Activated CD4-positive, CD25-positive, alpha-beta regulatory T cell (primary cell): ENCODE data around the gene CDKN2C.
"Not testable (repeated sequence)": the region's sequence is repeated elsewhere in the genome, so short reads cannot be mapped to it uniquely, and the experiment has no call there.

Experiments used
- DNase-seq, 4 experiments: peaks; one replicate each; lab custom pipeline; 2025; lab: John Stamatoyannopoulos, UW

Gene CDKN2C

GRCh38 chr1:50969611-50970508 is at the start of gene CDKN2C:
TSS of gene CDKN2C (plus strand) at chr1:50970245. CDS start at chr1:50970369, 124 bp downstream.
- peak in 1 of 4 experiments; percentile 12 for DNase-seq

- no peak for DNase-seq
These were observed 49.6 kb upstream of the CDKN2C start for GRCh38 chr1:50920409-50920808.

DNA sequence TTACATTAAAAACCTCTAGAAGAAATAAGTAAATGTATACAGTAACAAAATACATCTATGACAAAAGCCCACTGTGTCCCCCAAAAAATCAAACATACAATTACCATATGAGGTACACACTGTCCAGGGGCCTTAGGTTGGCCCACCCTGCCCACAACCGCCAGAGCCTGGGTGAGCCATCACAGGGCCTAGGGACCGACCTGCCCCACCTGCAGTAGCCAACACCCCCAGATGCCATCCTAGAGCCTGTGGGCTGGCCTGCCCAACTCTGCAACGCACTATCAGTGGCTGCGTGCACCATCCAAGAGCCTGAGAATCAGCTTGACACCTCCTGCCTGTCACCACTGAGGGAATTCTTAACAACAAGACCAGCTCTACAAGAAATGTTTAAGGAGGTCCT is 49.0 kb upstream of the CDKN2C start:
- no peak for DNase-seq

- DNase-seq, result no peak
These were observed 46.5 kb upstream of the CDKN2C start for GRCh38 chr1:50923564-50923963.

DNA sequence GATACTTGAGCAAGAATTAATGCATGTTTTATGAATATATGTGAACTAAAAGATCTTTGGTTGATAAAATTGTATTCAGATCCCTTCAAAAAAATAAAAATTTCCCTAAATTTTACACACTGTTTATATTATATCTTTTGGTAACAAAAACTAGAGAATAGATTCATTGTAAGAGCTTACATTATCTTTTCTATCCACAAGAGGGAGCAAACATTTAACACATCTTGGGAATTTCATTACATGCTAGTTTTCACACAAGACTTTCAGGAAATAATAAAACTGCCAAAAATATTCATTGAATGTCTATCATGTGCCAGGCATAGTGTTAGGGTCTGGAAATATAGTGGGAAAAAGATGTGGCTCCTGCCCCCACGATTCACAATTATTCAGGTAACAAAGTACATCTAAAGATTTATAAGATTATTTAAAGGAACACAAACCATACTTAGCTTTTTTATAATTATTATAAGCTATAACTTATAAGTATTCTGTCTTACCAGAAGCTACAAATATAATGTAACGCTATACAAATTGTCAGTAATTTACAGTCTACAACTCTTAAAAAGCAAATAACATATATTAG is 40.6 kb upstream of the CDKN2C start:
- no peak for DNase-seq

DNA sequence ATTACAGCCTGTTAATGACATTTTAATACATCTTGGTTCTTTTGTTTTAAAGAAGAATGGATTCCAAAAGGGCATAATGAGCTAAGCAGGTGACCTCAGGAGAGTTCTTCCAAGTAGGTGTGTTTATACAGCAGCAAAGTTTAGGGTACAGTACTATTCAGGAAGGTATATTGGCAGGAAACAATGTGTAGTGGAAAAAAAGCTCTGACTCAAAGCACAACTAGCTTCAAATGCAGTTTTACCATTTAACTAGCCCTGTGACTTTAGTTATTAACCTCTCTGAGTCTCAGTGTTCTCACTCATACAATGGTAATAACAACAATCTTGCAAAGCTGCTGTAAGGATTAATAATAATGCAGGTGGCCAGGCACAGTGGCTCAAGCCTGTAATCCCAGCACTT is 39.9 kb upstream of the CDKN2C start:
- no peak for DNase-seq

GRCh38 chr1:50930965-50931737 is 38.9 kb upstream of the CDKN2C start:
- DNase-seq, result no peak

DNA sequence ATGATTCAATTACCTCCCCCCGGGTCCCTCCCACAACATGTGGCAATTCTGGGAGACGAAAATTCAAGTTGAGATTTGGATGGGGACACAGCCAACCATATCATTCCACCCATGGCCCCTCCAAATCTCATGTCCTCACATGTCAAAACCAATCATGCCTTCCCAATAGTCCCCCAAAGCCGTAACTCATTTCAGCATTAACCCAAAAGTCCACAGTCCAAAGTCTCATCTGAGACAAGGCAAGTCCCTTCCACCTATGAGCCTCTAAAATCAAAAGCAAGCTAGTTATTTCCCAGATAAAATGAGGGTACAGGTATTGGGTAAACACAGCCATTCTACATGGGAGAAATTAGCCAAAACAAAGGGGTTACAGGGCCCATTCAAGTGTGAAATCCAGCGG is 38.0 kb upstream of the CDKN2C start:
- not testable (repeated sequence) for DNase-seq

DNA sequence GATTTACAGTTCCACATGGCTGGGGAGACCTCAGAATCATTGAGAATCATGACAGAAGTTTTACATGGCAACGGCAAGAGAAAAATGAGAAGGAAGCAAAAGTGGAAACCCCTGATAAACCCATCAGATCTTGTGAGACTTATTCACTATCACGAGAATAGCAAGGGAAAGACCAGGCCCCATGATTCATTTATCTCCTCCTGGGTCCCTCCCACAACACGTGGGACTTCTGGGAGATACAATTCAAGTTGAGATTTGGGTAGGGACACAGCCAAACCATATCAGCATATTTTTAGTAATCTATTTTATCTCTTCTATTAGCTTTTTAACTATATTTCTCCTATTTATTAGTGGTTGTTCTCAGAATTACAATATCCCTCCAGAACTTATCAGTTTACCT is 36.3 kb upstream of the CDKN2C start:
- DNase-seq, result not testable (repeated sequence)

GRCh38 chr1:50934838-50935237 is 35.2 kb upstream of the CDKN2C start:
- DNase-seq, result no peak

DNA sequence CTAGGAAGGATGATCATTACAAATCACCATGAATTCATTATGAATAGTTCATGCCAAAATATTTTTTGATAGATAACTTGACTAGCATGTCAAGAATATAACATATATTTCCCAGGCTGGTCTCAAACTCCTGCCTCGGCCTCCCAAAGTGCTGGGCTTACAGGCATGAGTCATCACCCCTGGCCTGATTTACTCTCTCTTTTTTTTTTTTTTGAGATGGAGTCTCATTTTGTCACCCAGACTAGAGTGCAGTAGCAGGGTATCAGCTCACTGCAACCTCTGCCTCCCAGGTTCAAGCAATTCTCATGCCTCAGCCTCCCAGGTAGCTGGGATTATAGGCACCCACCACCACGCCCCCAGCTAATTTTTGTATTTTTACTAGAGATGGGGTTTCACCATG is 34.8 kb upstream of the CDKN2C start:
- not testable (repeated sequence) for DNase-seq

GRCh38 chr1:50936321-50936720 is 33.7 kb upstream of the CDKN2C start:
- no peak for DNase-seq

- DNase-seq, result no peak
These were observed 29.8 kb upstream of the CDKN2C start for GRCh38 chr1:50940291-50940690.

DNA sequence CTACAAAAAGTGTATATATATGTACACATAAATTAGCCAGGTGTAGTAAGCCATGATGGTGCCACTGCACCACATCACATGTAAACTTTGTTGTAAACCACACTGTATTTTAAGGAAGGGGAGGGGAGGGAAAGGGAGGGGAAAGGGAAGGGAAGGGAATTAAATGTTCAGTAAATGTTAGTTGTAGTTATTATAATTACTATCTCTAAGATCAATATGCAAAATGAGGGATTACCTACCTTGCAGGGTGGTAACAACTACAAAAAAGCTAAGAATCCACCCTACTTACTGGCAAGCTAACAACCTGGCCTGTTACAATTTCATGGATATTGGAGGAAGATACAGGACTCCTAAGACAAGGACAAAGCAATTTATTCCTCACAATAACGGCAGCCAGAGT is 27.7 kb upstream of the CDKN2C start:
- DNase-seq, result no peak

DNA sequence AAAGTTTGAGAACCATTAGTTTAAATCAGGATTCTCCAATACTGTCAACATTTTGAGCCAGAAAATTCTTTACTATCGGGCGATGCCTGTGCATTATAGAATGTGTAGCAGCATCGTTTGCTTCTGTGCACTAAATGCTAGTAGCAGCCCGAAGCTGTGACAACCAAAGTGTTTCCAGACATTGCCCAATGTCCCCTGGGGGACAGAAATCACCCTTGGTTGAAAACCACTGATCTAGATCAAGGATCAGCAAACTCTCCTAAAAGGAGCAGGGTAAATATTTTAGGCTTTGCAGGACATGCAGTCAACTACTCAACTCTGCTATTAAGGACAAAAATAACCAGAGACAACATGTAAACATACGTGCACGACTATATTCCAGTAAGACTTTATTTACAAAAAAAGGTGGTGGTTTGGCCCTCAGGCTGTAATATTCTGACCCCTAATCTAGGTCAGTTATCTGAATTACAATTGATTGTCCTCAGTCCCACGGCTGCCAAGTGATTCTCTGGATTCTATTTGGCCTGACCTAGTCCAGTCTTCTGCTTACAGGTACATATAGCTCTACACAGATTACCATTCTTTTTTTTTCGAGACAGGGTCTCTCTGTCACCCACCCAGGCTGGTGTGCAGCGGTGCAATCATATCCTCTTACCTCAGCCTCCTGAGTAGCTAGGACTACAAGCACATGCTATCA is 20.6 kb upstream of the CDKN2C start:
- no peak for DNase-seq

DNA sequence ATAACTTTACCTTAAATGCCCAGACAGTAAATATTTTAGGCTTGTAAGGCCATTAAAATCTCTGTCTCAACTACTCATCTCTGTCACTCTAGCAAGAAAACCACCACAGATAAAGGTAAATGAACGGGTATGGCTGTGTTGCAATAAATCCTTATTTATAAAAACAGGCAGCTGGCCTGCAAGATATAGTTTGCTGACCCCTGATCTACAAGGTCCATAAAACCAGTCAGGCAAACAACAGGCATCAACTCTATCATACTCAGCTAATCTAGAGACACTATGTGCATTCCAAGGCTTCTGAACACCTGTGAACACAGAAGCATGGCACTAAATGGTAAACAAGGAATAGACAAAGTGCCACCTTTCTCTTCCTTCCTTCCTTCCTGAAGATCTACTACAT is 19.6 kb upstream of the CDKN2C start:
- DNase-seq, result no peak

GRCh38 chr1:50952566-50952965 is 17.5 kb upstream of the CDKN2C start:
- not testable (repeated sequence) for DNase-seq

DNA sequence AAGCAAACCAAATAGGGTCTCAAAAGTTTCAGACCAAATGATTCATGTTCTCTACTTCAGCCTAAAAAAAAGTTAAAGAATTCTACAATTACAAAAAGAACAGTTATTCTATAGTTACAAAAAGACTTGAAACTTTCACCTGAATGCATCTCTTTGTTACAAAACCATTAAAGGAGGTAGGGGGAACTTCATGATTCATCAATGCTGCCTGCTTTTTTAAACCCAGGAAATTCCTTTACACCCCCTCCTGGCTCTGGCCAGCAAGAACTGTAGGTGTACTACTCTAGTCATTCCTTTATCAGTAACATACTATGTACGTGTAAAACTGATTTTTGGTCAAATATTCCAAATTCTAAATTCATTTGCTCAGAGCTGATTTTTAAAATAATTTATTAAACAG is 14.9 kb upstream of the CDKN2C start:
- DNase-seq, result no peak

DNA sequence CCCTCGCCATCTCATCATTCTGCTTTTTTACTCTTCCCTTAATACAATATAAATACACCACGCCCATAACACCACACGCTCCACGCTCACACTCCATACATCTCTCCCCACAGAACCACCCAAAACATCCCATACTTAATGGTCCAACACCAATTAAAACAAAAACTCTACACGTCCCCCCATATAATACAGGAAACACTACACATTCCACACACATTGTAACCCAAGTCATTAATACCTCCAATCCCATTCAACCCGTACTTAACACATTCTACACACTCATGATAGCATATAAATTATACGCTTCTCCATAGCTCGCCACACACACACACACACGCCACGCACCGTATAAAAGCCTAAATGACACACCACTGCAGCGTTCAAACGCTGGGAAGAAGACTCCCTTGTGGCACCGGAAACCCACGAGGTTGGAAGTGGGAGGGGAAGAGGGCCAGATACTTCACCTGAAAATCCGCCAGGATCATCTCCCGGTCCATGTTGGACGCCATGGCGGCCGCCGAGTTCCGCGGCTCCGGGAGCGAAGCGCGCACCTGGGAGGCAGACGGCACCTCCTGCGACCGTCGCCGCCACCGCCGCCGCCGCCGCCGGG is 10.6 kb upstream of the CDKN2C start:
- DNase-seq, result no peak

DNA sequence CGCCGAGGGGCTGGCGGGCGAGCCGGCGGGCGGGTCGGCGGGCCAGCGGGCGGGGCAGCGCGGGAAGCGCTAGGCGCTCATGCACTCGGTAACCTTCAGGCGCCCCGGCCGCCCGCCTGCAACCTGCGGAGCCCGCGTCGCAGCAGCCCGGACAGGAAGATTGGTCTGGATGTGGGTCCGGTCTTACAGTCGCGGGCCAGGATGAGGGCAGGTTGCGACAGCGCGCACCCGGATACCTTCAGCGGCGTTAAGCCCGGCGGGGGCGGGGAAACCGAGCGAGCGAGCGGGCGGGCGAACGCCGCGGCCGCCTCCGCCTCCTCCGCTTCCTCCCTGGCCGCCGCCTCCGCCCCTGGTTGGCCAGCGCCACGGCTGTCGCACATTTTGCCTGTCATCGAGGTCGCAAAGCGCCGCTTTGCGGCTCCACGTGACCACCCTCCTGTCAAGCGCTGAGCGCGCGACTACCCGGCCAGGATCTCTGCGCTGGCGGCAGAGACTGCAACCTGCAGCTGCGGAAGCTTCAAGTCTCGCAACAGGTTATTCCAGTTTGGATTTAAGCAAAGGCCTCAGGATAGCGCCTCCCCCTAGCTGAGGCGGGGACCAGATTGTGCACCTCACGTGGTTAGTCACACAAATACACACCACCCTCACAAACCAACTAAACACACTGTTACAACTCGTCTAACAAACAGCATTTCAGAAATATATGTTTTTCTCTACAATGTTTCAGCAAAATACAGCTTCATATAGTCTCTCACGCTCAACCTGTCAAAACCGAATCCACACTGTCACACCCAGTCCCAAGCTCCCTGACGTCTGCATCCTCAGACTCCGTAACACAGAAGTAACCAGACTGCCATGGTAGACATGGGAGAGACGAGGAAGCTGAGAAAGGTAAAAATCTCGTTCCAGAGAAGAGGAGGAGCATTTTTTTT is 9.9 kb upstream of the CDKN2C start, which contains the start of gene FAF1:
TSS of gene FAF1 (minus strand) at position 355 of the 932 bp plus-strand sequence. CDS start 456 bp downstream, outside the sequence.
- DNase-seq, result peak; percentile 88 to 97 (median 93)
